OCI-LY3 (cell line): ENCODE results near the gene HIPK4.

Source experiments
- CTCF ChIP-seq: fragments of 200-600, 300-600 bp; sonication (generic); IDR thresholded peaks from 2 replicates; pipeline ENCODE4 v1.5.1; 2014; ENCODE audit warnings: antibody characterized with exemption, low read length, low read depth
- EZH2phosphoT487 ChIP-seq: fragments of 200-600 bp; shearing (Covaris generic); IDR thresholded peaks from 2 replicates; pipeline ENCODE4 v1.6.1; 2018; ENCODE audit warnings: antibody characterized with exemption, mixed run types, low read depth

GRCh38 chr19:40377876-40378385 is 12.1 kb downstream of the HIPK4 start:
- TF ChIP-seq CTCF, result no peak
- no peak for TF ChIP-seq EZH2phosphoT487
